Psoas muscle (tissue), 8 donors: ENCODE data around the gene PBX1. TPM values are rescaled to one million over a fixed set of nuclear protein-coding genes. Genes with fewer than 3 reads are reported as not detected.

Experiments used
- ATAC-seq, 4 donors: fragments of 200-7000 bp; cut with Tn5 transposase; one replicate each; pipeline ENCODE4 v1.9.1; 2020; ENCODE audit warnings: moderate library complexity in 3 of 4, mild to moderate bottlenecking in 2 of 4
- DNase-seq, 2 donors: peaks; one replicate each; pipeline ENCODE4 v3.0.0-alpha.2; 2020
- H3K27ac ChIP-seq: fragments of 200-600 bp; one replicate; pipeline ENCODE4 v1.8.0; 2022
- H3K27me3 ChIP-seq, 3 donors: fragments of 200-600 bp in 1 of 3; one replicate each; pipeline versions ENCODE4 v1.6.1 to v1.8.0; 2013 to 2022; ENCODE audit warnings: low read length in 2 of 3, mild to moderate bottlenecking in 2 of 3, moderate library complexity in 1 of 3; ENCODE audit not compliant: insufficient read depth in 3 of 3
- H3K36me3 ChIP-seq, 2 donors: fragments of 200-600 bp in 1 of 2; one replicate each; pipeline versions ENCODE4 v1.6.1 to v1.8.0; 2013 to 2022; ENCODE audit warnings: low read depth in 1 of 2, mild to moderate bottlenecking in 1 of 2, moderate library complexity in 1 of 2; ENCODE audit not compliant: insufficient read depth in 1 of 2
- H3K4me1 ChIP-seq: fragments of 200-600 bp; one replicate; pipeline ENCODE4 v1.8.0; 2022
- H3K4me3 ChIP-seq: fragments of 200-600 bp; one replicate; pipeline ENCODE4 v1.8.0; 2022; ENCODE audit warnings: mild to moderate bottlenecking
- H3K9me3 ChIP-seq: fragments of 200-600 bp; one replicate; pipeline ENCODE4 v1.8.0; 2022
- CTCF ChIP-seq: fragments of 200-600 bp; IDR thresholded peaks from one replicate; pipeline ENCODE4 v1.8.0; 2022; ENCODE audit warnings: antibody characterized with exemption
- WGBS, 3 donors: extraction: QIAGEN DNeasy Blood & Tissue Kit; methylation state at CpG; one replicate each; pipeline versions ENCODE4 v1.1.6 to v1.1.7; 2013; 5-methylcytosine and 5-hydroxymethylcytosine counted together
- intact Hi-C, 2 donors: fragments of 100-400 bp; cut with DNase I; formaldehyde crosslinking; loops; one replicate each; pipeline versions ENCODE4 v1.11.0 to v1.14.2; 2022
- polyA plus RNA-seq, 3 donors: library from polyadenylated mRNA; stranded (reverse); fragments of 200-250 nt; gene quantifications; one replicate each; pipeline ENCODE4 v1.2.3, GENCODE V29; 2013
- total RNA-seq, 4 donors: library from RNA; stranded (reverse); fragmentation: NEBNext Ultra II Directional in 2 of 4; extraction: Animal tissue kit (Norgen Biotek cat#: 25700) in 2 of 4; gene quantifications; one replicate each; pipeline versions ENCODE4 v1.2.1 to v1.2.4, GENCODE V29; 2021 to 2023
- donor health status: healthy with polysubstance abuse.
- donor health status: DM: no; HTN: no; CAD: no; lungs with moderate emphysema.
- donor health status: Bipolar disorder and iron deficiency.
- donor health status: healthy.
- donor health status: DM: yes; HTN: yes; CAD: no.
- donor health status: DM: no; HTN: no; CAD: no.
- donor health status: DM: no; HTN: no; CAD: no.
- donor health status: DM: yes; HTN: yes; CAD: no.

Gene PBX1
- total and polyA plus RNA-seq, 7 donors, result 10.6 to 69.9 (median 59.3) TPM

GRCh38 chr1:164587617-164588501, 28.9 kb downstream of the PBX1 start:
- Histone ChIP-seq H3K4me3 (peak overlapping the region; percentile 36), H3K27ac (peak overlapping the region; percentile 24), H3K9me3 (no peaks in the 10 kb centered on the region), H3K27me3 (no peaks in the 10 kb centered on the region), H3K4me1 (peaks cover 11% of the 10 kb centered on the region), H3K36me3 (peaks cover 4 to 22% of the 10 kb centered on the region in 2 donors)
- no peak for DNase-seq
- TF ChIP-seq CTCF, result no peak
- WGBS, 3 donors, result 60 to 69% (median 65%) methylated on average over 12 of the region's 12 CpGs
- ATAC-seq, result peak in 1 of 4 donors; percentile 9
- intact Hi-C loops, result no loop called here

GRCh38 chr1:164588516-164589341, 29.7 kb downstream of the PBX1 start:
- Histone ChIP-seq H3K27me3 (no peaks in the 10 kb centered on the region), H3K27ac (peak overlapping the region; percentile 24), H3K4me1 (peaks cover 11% of the 10 kb centered on the region), H3K9me3 (no peaks in the 10 kb centered on the region), H3K4me3 (peak overlapping the region; percentile 36), H3K36me3 (peaks cover 4 to 22% of the 10 kb centered on the region in 2 donors)
- intact Hi-C loops, result no loop called here
- TF ChIP-seq CTCF, result no peak
- ATAC-seq (peak in 3 of 4 donors; percentile 28 to 45 (median 34)), DNase-seq (peak; percentile 69 to 81)
- 38 to 42% (median 38%) methylated on average over 17 of the region's 17 CpGs for WGBS, 3 donors

GRCh38 chr1:164589408-164589807, 30.4 kb downstream of the PBX1 start:
- DNase-seq (no peak), ATAC-seq (no peak)
- Histone ChIP-seq H3K36me3 (peaks cover 4 to 22% of the 10 kb centered on the region in 2 donors), H3K4me1 (peaks cover 11% of the 10 kb centered on the region), H3K4me3 (peak overlapping the region; percentile 36), H3K9me3 (no peaks in the 10 kb centered on the region), H3K27ac (no peak overlapping the region), H3K27me3 (no peaks in the 10 kb centered on the region)
- intact Hi-C loops, result no loop called here
- WGBS, 3 donors, result 35 to 47% (median 43%) methylated on average over 3 of the region's 3 CpGs
- TF ChIP-seq CTCF, result no peak

- no peak for DNase-seq
- no peaks in the 10 kb centered on the region for H3K27me3 ChIP-seq
- intact Hi-C loops, result no loop called here
- H3K4me1 ChIP-seq, result peaks cover 6% of the 10 kb centered on the region
- 86 to 89% (median 87%) methylated on average over 9 of the region's 9 CpGs for WGBS, 3 donors
- peaks cover 4 to 22% of the 10 kb centered on the region in 2 donors for H3K36me3 ChIP-seq
- TF ChIP-seq CTCF, result no peak
- no peaks in the 10 kb centered on the region for H3K9me3 ChIP-seq
- H3K4me3 ChIP-seq, result no peak overlapping the region
- no peak for ATAC-seq
- H3K27ac ChIP-seq, result peak overlapping the region; percentile 18
Measured at GRCh38 chr1:164589961-164590507, 31.1 kb downstream of the PBX1 start.
